Neural cell (in vitro differentiated cells): ENCODE results near the gene GALNT5. TPM values are rescaled to one million over a fixed set of nuclear protein-coding genes. Genes with fewer than 3 reads are reported as not detected.

ENCODE experiments used
- H2AFZ ChIP-seq: fragments of 200-600, 300-800 bp; sonication (generic), shearing (Covaris generic); 2 replicates; pipeline ENCODE4 v1.6.0; 2014; ENCODE audit warnings: low read depth, mild to moderate bottlenecking, antibody characterized with exemption, low read length, moderate library complexity
- H3F3A ChIP-seq: fragments of 200-600 bp; shearing (Covaris generic); 2 replicates; pipeline ENCODE4 v1.6.1; 2016; ENCODE audit warnings: mild to moderate bottlenecking, moderate library complexity, mixed read lengths, antibody characterized with exemption, low read length; ENCODE audit not compliant: insufficient read depth, poor library complexity, severe bottlenecking
- H3K27ac ChIP-seq: fragments of 200-600, 300-800 bp; sonication (generic), shearing (Covaris generic); 2 replicates; pipeline ENCODE4 v1.5.1; 2014; ENCODE audit warnings: mild to moderate bottlenecking, low read length, moderate library complexity
- H3K27me3 ChIP-seq: fragments of 300-800, 200-600 bp; sonication (generic), shearing (Covaris generic); 2 replicates; pipeline ENCODE4 v1.6.0; 2014; ENCODE audit warnings: mild to moderate bottlenecking, low read depth, low read length, moderate library complexity; ENCODE audit not compliant: insufficient read depth
- H3K36me3 ChIP-seq: fragments of 300-800, 200-600 bp; sonication (generic), shearing (Covaris generic); 2 replicates; pipeline ENCODE4 v1.5.1; 2014; ENCODE audit warnings: mild to moderate bottlenecking, antibody characterized with exemption, low read length, moderate library complexity; ENCODE audit not compliant: insufficient read depth
- H3K4me2 ChIP-seq: fragments of 300-800, 200-600 bp; sonication (generic), shearing (Covaris generic); 2 replicates; pipeline ENCODE4 v1.6.0; 2014; ENCODE audit warnings: mild to moderate bottlenecking, low read length
- H3K4me3 ChIP-seq: fragments of 300-800, 200-600 bp; sonication (generic), shearing (Covaris generic); 2 replicates; pipeline ENCODE4 v1.5.1; 2014; ENCODE audit warnings: mild to moderate bottlenecking, low read length, moderate library complexity
- H3K79me2 ChIP-seq: fragments of 200-600 bp; shearing (Covaris generic); replicated peaks from 2 replicates; pipeline ENCODE4 v1.6.0; 2014; ENCODE audit warnings: mild to moderate bottlenecking, low read length, moderate library complexity; ENCODE audit not compliant: insufficient read depth
- H3K9ac ChIP-seq: fragments of 300-800, 200-600 bp; sonication (generic), shearing (Covaris generic); 2 replicates; pipeline ENCODE4 v1.6.1; 2016; ENCODE audit warnings: mild to moderate bottlenecking, low read length, mixed read lengths
- H3K9me2 ChIP-seq: fragments of 200-600 bp; shearing (Covaris generic); 2 replicates; pipeline ENCODE4 v1.6.1; 2016; ENCODE audit warnings: mild to moderate bottlenecking, low read length, mixed read lengths; ENCODE audit not compliant: insufficient read depth
- H3K9me3 ChIP-seq: fragments of 200-600, 300-800 bp; sonication (generic), shearing (Covaris generic); 2 replicates; pipeline ENCODE4 v1.6.1; 2016; ENCODE audit warnings: mild to moderate bottlenecking, mixed run types, low read length, moderate library complexity, mixed read lengths
- H4K20me1 ChIP-seq: fragments of 200-600 bp; shearing (Covaris generic); 2 replicates; pipeline ENCODE4 v1.6.1; 2016; ENCODE audit warnings: mild to moderate bottlenecking, mixed run types; ENCODE audit not compliant: insufficient read depth
- EP300 ChIP-seq: fragments of 450-650 bp; conservative IDR thresholded peaks from 2 replicates; pipeline ENCODE4 v1.6.1; 2014; ENCODE audit warnings: antibody characterized with exemption, mild to moderate bottlenecking, moderate library complexity; ENCODE audit not compliant: poor library complexity, severe bottlenecking
- EZH2 ChIP-seq: fragments of 200-600, 300-800 bp; shearing (Covaris generic), sonication (generic); IDR thresholded peaks from 2 replicates; pipeline ENCODE4 v1.6.1; 2014; ENCODE audit warnings: antibody characterized with exemption, low read length, borderline replicate concordance, mild to moderate bottlenecking; ENCODE audit not compliant: insufficient read depth, poor library complexity, severe bottlenecking
- MXI1 ChIP-seq: fragments of 450-650 bp; conservative IDR thresholded peaks from 2 replicates; pipeline ENCODE4 v1.6.1; 2014; ENCODE audit warnings: antibody characterized with exemption, mild to moderate bottlenecking; ENCODE audit not compliant: poor library complexity, severe bottlenecking
- POLR2AphosphoS5 ChIP-seq: IDR thresholded peaks from 2 replicates; pipeline ENCODE4 v1.6.1; 2012
- RAD21 ChIP-seq: fragments of 450-650 bp; conservative IDR thresholded peaks from 2 replicates; pipeline ENCODE4 v1.6.1; 2014; ENCODE audit warnings: antibody characterized with exemption, mild to moderate bottlenecking, moderate library complexity
- SMC3 ChIP-seq: fragments of 450-650 bp; conservative IDR thresholded peaks from 2 replicates; pipeline ENCODE4 v1.6.1; 2014; ENCODE audit warnings: antibody characterized with exemption, mild to moderate bottlenecking, moderate library complexity; ENCODE audit not compliant: poor library complexity
- TAF1 ChIP-seq: IDR thresholded peaks from 2 replicates; pipeline ENCODE4 v1.6.1; 2012; ENCODE audit warnings: low read depth
- polyA minus RNA-seq: library from RNA; depleted of rRNA, polyadenylated mRNA; stranded (reverse); fragments of >200 nt; gene quantifications from 2 replicates; pipeline ENCODE4 v1.2.3, GENCODE V29; 2014
- polyA plus RNA-seq: library from polyadenylated mRNA; depleted of rRNA; stranded (reverse); fragments of >200 nt; gene quantifications from 2 replicates; pipeline ENCODE4 v1.2.3, GENCODE V29; 2014
- TF ChIP-seq, protein P1 (sequence below): IDR thresholded peaks from 2 replicates; pipeline ENCODE4 v1.6.1; 2012; ENCODE audit warnings: borderline replicate concordance
- TF ChIP-seq, protein P2 (sequence below): fragments of 450-650 bp; IDR thresholded peaks from 2 replicates; pipeline ENCODE4 v1.5.1; 2014; ENCODE audit warnings: antibody characterized with exemption, mild to moderate bottlenecking, moderate library complexity; ENCODE audit not compliant: poor library complexity, severe bottlenecking

Gene GALNT5
- polyA plus RNA-seq (not detected in 2 replicates), polyA minus RNA-seq (0.12 TPM in 1 of 2 replicates, not detected in the other)

- H4K20me1 ChIP-seq = no peaks in the 10 kb centered on the region
- no peak within 1 kb of the TSS for H3K9ac ChIP-seq
- H3K9me3 ChIP-seq = no peaks in the 10 kb centered on the region
- no peaks in the 10 kb centered on the region for H3K27me3 ChIP-seq
- no peak within 1 kb of the TSS for H2AFZ ChIP-seq
- H3F3A ChIP-seq = no peaks in the 10 kb centered on the region
- no peak within 1 kb of the TSS for H3K27ac ChIP-seq
- no peaks in the 10 kb centered on the region for H3K79me2 ChIP-seq
- H3K9me2 ChIP-seq = no peaks in the 10 kb centered on the region
- H3K36me3 ChIP-seq = no peaks in the 10 kb centered on the region
- peak within 1 kb of the TSS; percentile 20 for H3K4me3 ChIP-seq
- TF ChIP-seq, protein P1, sequence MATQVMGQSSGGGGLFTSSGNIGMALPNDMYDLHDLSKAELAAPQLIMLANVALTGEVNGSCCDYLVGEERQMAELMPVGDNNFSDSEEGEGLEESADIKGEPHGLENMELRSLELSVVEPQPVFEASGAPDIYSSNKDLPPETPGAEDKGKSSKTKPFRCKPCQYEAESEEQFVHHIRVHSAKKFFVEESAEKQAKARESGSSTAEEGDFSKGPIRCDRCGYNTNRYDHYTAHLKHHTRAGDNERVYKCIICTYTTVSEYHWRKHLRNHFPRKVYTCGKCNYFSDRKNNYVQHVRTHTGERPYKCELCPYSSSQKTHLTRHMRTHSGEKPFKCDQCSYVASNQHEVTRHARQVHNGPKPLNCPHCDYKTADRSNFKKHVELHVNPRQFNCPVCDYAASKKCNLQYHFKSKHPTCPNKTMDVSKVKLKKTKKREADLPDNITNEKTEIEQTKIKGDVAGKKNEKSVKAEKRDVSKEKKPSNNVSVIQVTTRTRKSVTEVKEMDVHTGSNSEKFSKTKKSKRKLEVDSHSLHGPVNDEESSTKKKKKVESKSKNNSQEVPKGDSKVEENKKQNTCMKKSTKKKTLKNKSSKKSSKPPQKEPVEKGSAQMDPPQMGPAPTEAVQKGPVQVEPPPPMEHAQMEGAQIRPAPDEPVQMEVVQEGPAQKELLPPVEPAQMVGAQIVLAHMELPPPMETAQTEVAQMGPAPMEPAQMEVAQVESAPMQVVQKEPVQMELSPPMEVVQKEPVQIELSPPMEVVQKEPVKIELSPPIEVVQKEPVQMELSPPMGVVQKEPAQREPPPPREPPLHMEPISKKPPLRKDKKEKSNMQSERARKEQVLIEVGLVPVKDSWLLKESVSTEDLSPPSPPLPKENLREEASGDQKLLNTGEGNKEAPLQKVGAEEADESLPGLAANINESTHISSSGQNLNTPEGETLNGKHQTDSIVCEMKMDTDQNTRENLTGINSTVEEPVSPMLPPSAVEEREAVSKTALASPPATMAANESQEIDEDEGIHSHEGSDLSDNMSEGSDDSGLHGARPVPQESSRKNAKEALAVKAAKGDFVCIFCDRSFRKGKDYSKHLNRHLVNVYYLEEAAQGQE = no peak
- TF ChIP-seq EP300 (no peak), MXI1 (no peak), SMC3 (no peak), TAF1 (no peak), EZH2 (no peak), POLR2AphosphoS5 (no peak), RAD21 (no peak)
- TF ChIP-seq, protein P2, sequence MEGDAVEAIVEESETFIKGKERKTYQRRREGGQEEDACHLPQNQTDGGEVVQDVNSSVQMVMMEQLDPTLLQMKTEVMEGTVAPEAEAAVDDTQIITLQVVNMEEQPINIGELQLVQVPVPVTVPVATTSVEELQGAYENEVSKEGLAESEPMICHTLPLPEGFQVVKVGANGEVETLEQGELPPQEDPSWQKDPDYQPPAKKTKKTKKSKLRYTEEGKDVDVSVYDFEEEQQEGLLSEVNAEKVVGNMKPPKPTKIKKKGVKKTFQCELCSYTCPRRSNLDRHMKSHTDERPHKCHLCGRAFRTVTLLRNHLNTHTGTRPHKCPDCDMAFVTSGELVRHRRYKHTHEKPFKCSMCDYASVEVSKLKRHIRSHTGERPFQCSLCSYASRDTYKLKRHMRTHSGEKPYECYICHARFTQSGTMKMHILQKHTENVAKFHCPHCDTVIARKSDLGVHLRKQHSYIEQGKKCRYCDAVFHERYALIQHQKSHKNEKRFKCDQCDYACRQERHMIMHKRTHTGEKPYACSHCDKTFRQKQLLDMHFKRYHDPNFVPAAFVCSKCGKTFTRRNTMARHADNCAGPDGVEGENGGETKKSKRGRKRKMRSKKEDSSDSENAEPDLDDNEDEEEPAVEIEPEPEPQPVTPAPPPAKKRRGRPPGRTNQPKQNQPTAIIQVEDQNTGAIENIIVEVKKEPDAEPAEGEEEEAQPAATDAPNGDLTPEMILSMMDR = no peak
- no peak within 1 kb of the TSS for H3K4me2 ChIP-seq
These were observed at the start of gene GALNT5 for GRCh38 chr2:157257312-157258252. TSS of gene GALNT5 (plus strand) at chr2:157257705. CDS start at chr2:157258083, 378 bp downstream.

- Histone ChIP-seq H3K36me3 (no peaks in the 10 kb centered on the region), H3F3A (no peaks in the 10 kb centered on the region), H3K9me2 (no peaks in the 10 kb centered on the region), H3K4me3 (no peak overlapping the region), H3K27me3 (no peaks in the 10 kb centered on the region), H3K9me3 (no peaks in the 10 kb centered on the region), H3K9ac (no peak overlapping the region), H3K27ac (no peak overlapping the region), H3K79me2 (no peaks in the 10 kb centered on the region), H4K20me1 (no peaks in the 10 kb centered on the region), H3K4me2 (no peak overlapping the region), H2AFZ (no peak overlapping the region)
- no peak for TF ChIP-seq POLR2AphosphoS5
- TF ChIP-seq EP300 = no peak
- TF ChIP-seq, protein P1 = no peak
- TF ChIP-seq, protein P2 = no peak
- TF ChIP-seq MXI1 = no peak
- TF ChIP-seq RAD21 = no peak
- no peak for TF ChIP-seq TAF1
- no peak for TF ChIP-seq SMC3
- no peak for TF ChIP-seq EZH2
These were observed 41.1 kb upstream of the GALNT5 start for GRCh38 chr2:157216286-157216965.
